ENCODE results near the gene PARP14.

- TF ChIP-seq CTCF (IDR thresholded peaks at IDR 0.05; ENCODE audit: extremely low read depth in 1 of 2, insufficient read depth in 1 of 2, low read depth in 1 of 2, low read length in 2 of 2) = no peak
- no peak for TF ChIP-seq POLR2A (IDR thresholded peaks at IDR 0.05; ENCODE audit: low read depth, low read length)
- TF ChIP-seq EZH2 (IDR thresholded peaks at IDR 0.05; ENCODE audit: borderline replicate concordance, low read depth, low read length, severe bottlenecking) = no peak
- no peak for TF ChIP-seq MAX (IDR thresholded peaks at IDR 0.05; ENCODE audit: insufficient read depth, insufficient read length)
- TF ChIP-seq POLR2AphosphoS5 (IDR thresholded peaks at IDR 0.05; ENCODE audit: insufficient read depth, low read depth, low read length) = no peak
- no peak for TF ChIP-seq JUN (IDR thresholded peaks at IDR 0.05; ENCODE audit: borderline replicate concordance, insufficient read depth, insufficient read length, low read depth)
Observed at GRCh38 chr3:122674339-122674738, 6.3 kb upstream of the PARP14 start.

Data from endothelial cell of umbilical vein (primary cell).